K562 treated with DMSO at 1 percent for 24 hours (cell line): ENCODE data around the gene MYMX. TPM values are rescaled to one million over a fixed set of nuclear protein-coding genes. Genes with fewer than 3 reads are reported as not detected.

Experiments
- total RNA-seq: library from RNA; unstranded; fragments of 300-600 nt; gene quantifications from 2 replicates; pipeline ENCODE4 v1.2.3, GENCODE V29; 2022; ENCODE audit warnings: low read depth; ENCODE audit not compliant: insufficient read depth

Gene MYMX
- total RNA-seq: not detected in 2 replicates

GRCh38 chr6:44216677-44217331 lies at the start of gene MYMX:
Gene MYMX, plus strand, starts transcription at chr6:44216926. Its CDS starts 546 bp downstream, at chr6:44217472.

GRCh38 chr6:44223319-44224028 lies 6.7 kb downstream of the MYMX start, which contains the start of gene SLC29A1:
Gene SLC29A1, plus strand, starts transcription at chr6:44223595. Its CDS starts 3,719 bp downstream, at chr6:44227314.

GRCh38 chr6:44246663-44247337 lies 30.1 kb downstream of the MYMX start, which contains the start of gene HSP90AB1:
Gene HSP90AB1, plus strand, starts transcription at chr6:44247101. Its CDS starts 1,529 bp downstream, at chr6:44248630.

GRCh38 chr6:44257025-44257752 lies 40.5 kb downstream of the MYMX start, which contains the start of gene SLC35B2:
Gene SLC35B2, minus strand, starts transcription at chr6:44257528. Its CDS starts 118 bp downstream, at chr6:44257410.

GRCh38 chr6:44265007-44265721 lies 48.4 kb downstream of the MYMX start, which contains the start of gene NFKBIE:
Gene NFKBIE, minus strand, starts transcription at chr6:44265551. Its CDS starts 205 bp downstream, at chr6:44265346.

Other genes starting within 250 kb of the MYMX start
- gene MRPL14, start 89.5 kb upstream of the MYMX start, total RNA-seq: 141 and 161 TPM in 2 replicates
- 62.8 and 66.6 TPM in 2 replicates for gene TMEM63B, start 89.4 kb upstream of the MYMX start, total RNA-seq
- not detected in 2 replicates for gene CAPN11, start 58.1 kb upstream of the MYMX start, total RNA-seq
- 193 and 196 TPM in 2 replicates for gene SLC29A1, start 6.7 kb downstream of the MYMX start, total RNA-seq
- gene HSP90AB1, start 30.2 kb downstream of the MYMX start, total RNA-seq: 1,001 and 1,023 TPM in 2 replicates
- gene SLC35B2, start 40.6 kb downstream of the MYMX start, total RNA-seq: 96.5 and 104 TPM in 2 replicates
- gene NFKBIE, start 48.6 kb downstream of the MYMX start, total RNA-seq: 52.3 and 56.0 TPM in 2 replicates
- gene TMEM151B, start 53.5 kb downstream of the MYMX start, total RNA-seq: not detected in 2 replicates
- gene AARS2, start 96.4 kb downstream of the MYMX start, total RNA-seq: 26.6 and 27.1 TPM in 2 replicates
- gene SPATS1, start 125.7 kb downstream of the MYMX start, total RNA-seq: not detected in 2 replicates
- gene CDC5L, start 170.8 kb downstream of the MYMX start, total RNA-seq: 20.0 and 22.1 TPM in 2 replicates